Measurements from ENCODE around the gene XKR7.
A peak's percentile ranks its signal among the peaks of the same experiment; 100 is the strongest.

The XKR7 gene

DNA sequence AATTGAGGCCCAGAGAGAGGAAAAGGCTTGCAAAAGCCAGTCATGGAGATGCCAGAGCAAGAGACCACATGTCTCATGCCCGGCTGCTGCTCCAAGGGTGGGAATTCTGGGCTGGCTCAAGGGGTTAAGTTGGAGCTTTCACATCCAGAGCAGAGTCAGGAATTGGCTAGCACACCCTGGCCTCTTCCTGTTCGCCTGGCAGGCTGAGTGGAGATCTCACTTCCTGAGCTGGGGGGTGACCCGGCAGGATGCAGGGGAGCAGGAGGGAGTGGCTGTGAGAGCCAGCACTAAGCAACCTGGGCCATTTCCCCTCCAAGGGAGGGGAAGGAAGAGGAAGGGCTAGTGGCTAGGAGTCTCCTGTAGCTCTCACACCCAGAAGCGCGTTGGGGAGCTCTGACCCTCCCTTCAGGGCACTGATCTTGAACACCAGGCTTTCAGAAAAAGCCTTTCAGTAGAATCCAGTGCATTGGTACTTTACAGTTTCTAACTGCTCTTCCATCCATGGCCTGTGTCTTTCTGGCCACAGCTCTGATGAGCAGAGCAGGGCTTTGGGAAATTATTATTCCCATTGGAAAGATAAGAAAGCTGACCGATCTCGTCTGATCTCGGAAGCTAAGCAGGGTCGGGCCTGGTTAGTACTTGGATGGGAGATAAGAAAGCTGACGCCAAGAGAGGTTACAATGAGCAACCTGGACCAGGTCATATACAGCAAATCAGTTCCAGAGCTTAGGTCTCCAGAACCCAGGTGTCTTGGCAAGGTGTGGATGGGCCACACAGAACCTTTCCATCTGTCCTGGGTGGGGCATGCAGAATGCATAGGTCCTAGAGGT lies 40.1 kb downstream of the XKR7 start:
- no peak for DNase-seq
- H3K27ac ChIP-seq (ENCODE audit: insufficient read depth, low read length, poor library complexity, severe bottlenecking): no peak overlapping the region
- no peaks in the 10 kb centered on the region for H3K27me3 ChIP-seq (replicated peaks; ENCODE audit: control insufficient read depth, insufficient read depth, low read length, poor library complexity, severe bottlenecking)
- no peaks in the 10 kb centered on the region for H3K9me3 ChIP-seq (ENCODE audit: control insufficient read depth, low read length)
- H3K4me1 ChIP-seq (ENCODE audit: control insufficient read depth, insufficient read depth, low read length, poor library complexity, severe bottlenecking): no peaks in the 10 kb centered on the region
- no peaks in the 10 kb centered on the region for H3K36me3 ChIP-seq (ENCODE audit: control insufficient read depth, insufficient read depth, low read length)
- no peak overlapping the region for H3K4me3 ChIP-seq (ENCODE audit: insufficient read depth, low read depth, low read length, poor library complexity, severe bottlenecking)

DNA sequence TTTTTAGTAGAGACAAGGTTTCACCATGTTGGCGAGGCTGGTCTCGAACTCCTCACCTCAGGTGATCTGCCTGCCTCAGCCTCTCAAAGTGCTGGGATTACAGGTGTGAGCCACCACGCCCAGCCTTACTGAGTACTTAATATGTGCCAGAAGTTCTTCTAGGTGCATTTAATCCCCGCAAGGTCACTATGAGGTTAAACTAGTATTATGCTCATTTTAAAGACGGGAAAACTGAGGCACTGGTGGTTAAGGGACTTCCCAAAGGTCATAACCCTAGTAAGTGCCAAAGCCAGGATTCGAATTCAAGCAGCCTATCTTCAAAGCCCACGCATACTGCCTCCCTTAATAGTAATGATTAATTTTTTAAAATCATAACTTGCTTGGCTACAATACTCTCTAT lies 41.6 kb downstream of the XKR7 start:
- no peaks in the 10 kb centered on the region for H3K4me1 ChIP-seq (ENCODE audit: control insufficient read depth, insufficient read depth, low read length, poor library complexity, severe bottlenecking)
- no peaks in the 10 kb centered on the region for H3K36me3 ChIP-seq (ENCODE audit: control insufficient read depth, insufficient read depth, low read length)
- H3K27ac ChIP-seq (ENCODE audit: insufficient read depth, low read length, poor library complexity, severe bottlenecking): no peak overlapping the region
- H3K4me3 ChIP-seq (ENCODE audit: insufficient read depth, low read depth, low read length, poor library complexity, severe bottlenecking): no peak overlapping the region
- H3K9me3 ChIP-seq (ENCODE audit: control insufficient read depth, low read length): no peaks in the 10 kb centered on the region
- H3K27me3 ChIP-seq (replicated peaks; ENCODE audit: control insufficient read depth, insufficient read depth, low read length, poor library complexity, severe bottlenecking): no peaks in the 10 kb centered on the region
- no peak for DNase-seq

DNA sequence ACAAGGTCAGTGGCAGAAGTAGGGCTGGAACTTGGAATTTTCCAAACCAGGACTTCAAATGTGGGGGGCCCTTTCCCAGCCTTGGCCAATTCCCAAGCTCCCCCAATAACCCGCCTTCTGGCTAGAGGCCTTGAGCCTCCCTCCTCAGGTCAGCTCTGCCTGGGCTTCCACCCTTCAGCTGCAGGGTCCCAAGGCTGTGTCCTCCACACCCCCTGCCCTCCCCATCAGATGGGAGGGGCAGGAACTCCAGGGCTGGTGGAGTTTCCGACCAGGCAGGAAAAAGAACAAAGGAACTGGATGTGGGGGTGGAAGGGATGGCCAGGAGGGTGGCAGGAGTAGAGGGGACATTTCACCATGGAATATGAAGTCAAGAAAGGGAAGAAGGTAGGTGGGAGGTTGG lies 42.1 kb downstream of the XKR7 start, which contains the start of gene CCM2L:
CCM2L (plus strand) TSS at position 338 of the 400 bp plus-strand sequence; CDS start at position 355, 17 bp downstream.
- Histone ChIP-seq H3K36me3 (ENCODE audit: control insufficient read depth, insufficient read depth, low read length) (no peaks in the 10 kb centered on the region), H3K27ac (ENCODE audit: insufficient read depth, low read length, poor library complexity, severe bottlenecking) (no peak within 1 kb of the TSS), H3K9me3 (ENCODE audit: control insufficient read depth, low read length) (no peaks in the 10 kb centered on the region), H3K27me3 (replicated peaks; ENCODE audit: control insufficient read depth, insufficient read depth, low read length, poor library complexity, severe bottlenecking) (no peaks in the 10 kb centered on the region), H3K4me3 (ENCODE audit: insufficient read depth, low read depth, low read length, poor library complexity, severe bottlenecking) (no peak within 1 kb of the TSS), H3K4me1 (ENCODE audit: control insufficient read depth, insufficient read depth, low read length, poor library complexity, severe bottlenecking) (no peaks in the 10 kb centered on the region)
- DNase-seq: no peak

DNA sequence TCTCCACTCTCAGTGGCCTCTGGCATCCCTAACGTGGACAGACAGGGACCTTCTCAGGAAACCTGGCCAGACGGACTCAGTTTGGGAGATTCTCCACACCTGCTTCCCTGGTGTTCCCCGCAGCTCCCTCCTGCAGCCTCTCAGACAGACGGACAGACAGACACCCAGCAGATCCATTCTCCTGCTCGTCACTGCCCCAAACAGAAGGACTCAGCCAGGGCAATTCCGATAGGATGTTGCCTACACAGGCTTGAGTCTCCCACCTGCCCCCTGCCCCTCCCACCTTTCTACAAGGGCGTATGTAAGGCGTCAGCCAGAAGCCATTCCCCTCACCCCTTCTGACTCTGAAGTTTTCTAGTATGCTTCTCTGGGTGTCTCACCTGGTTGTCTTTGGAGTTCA lies 42.7 kb downstream of the XKR7 start:
- no peak overlapping the region for H3K4me3 ChIP-seq (ENCODE audit: insufficient read depth, low read depth, low read length, poor library complexity, severe bottlenecking)
- H3K36me3 ChIP-seq (ENCODE audit: control insufficient read depth, insufficient read depth, low read length): no peaks in the 10 kb centered on the region
- DNase-seq: no peak
- no peaks in the 10 kb centered on the region for H3K9me3 ChIP-seq (ENCODE audit: control insufficient read depth, low read length)
- no peaks in the 10 kb centered on the region for H3K4me1 ChIP-seq (ENCODE audit: control insufficient read depth, insufficient read depth, low read length, poor library complexity, severe bottlenecking)
- no peak overlapping the region for H3K27ac ChIP-seq (ENCODE audit: insufficient read depth, low read length, poor library complexity, severe bottlenecking)
- no peaks in the 10 kb centered on the region for H3K27me3 ChIP-seq (replicated peaks; ENCODE audit: control insufficient read depth, insufficient read depth, low read length, poor library complexity, severe bottlenecking)

DNA sequence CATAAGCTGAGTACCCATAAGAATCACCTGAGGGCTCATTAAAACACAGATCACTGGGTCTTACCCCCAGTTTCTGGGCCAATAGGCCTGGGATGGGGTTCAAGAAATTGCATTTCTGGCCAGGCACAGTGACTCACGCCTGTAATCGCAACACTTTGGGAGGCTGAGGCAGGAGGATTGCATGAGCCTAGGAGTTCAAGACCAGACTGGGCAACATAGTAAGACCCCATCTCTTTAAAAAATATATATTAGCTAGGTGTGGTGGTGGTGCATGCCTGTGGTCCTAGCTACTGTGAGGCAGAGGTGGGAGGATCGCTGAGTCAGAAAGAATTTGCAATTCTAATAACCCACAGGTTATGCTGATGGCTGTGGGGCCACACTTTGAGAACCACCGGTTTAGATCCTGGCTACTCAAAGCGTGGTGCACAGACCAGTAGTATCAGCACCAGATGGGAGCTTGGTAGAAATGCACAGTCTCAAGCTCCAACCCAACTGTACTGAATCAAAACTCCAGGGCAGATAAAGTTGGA lies 44.3 kb downstream of the XKR7 start:
- peaks cover 7% of the 10 kb centered on the region for H3K27me3 ChIP-seq (replicated peaks; ENCODE audit: control insufficient read depth, insufficient read depth, low read length, poor library complexity, severe bottlenecking)
- no peak for DNase-seq
- no peak overlapping the region for H3K27ac ChIP-seq (ENCODE audit: insufficient read depth, low read length, poor library complexity, severe bottlenecking)
- H3K36me3 ChIP-seq (ENCODE audit: control insufficient read depth, insufficient read depth, low read length): no peaks in the 10 kb centered on the region
- H3K4me1 ChIP-seq (ENCODE audit: control insufficient read depth, insufficient read depth, low read length, poor library complexity, severe bottlenecking): no peaks in the 10 kb centered on the region
- no peak overlapping the region for H3K4me3 ChIP-seq (ENCODE audit: insufficient read depth, low read depth, low read length, poor library complexity, severe bottlenecking)
- H3K9me3 ChIP-seq (ENCODE audit: control insufficient read depth, low read length): no peaks in the 10 kb centered on the region

DNA sequence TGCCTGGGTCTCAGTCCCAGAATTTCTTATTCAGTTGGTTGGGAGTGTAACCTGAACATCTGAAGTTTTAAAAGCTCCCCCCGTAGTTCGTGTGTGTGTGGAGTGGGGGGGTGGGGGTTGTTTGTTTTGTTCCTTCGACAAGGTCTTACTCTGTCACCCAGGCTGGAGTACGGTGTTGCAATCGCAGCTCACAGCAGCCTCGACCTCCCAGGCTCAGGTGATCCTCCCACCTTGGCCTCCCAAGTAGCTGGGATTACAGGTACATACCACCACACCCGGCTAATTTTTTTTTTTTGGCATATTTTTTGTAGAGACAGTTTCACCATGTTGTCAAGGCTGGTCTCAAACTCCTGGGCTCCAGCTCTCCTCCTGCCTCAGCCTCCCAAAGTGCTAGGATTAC lies 45.4 kb downstream of the XKR7 start:
- no peak for DNase-seq

DNA sequence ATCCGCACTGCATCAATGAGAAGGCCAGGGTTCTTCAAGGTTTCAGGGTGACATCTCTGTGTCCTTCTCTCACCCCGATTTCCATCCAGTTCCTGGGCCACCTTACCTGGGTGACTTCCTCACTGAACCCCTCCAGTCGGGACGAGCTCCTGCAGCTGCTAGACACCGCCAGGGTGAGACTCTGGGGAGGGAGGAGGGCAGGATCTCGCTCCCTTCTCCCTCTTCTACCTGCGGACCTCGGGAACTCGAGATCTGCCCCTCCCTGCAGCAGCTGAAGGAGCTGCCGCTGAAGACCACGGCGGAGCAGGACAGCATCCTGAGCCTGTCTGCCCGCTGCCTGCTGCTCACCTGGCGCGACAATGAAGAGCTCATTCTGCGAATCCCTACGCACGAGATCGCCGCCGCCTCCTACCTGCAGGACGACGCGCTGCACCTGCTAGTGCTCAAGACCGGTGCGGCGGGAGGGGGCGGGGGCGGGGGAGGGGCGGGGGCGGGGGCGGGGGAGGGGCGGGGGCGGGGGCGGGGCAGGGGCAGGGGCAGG lies 49.8 kb downstream of the XKR7 start:
- Histone ChIP-seq H3K4me1 (ENCODE audit: control insufficient read depth, insufficient read depth, low read length, poor library complexity, severe bottlenecking) (peaks cover 15% of the 10 kb centered on the region), H3K36me3 (ENCODE audit: control insufficient read depth, insufficient read depth, low read length) (no peaks in the 10 kb centered on the region), H3K9me3 (ENCODE audit: control insufficient read depth, low read length) (no peaks in the 10 kb centered on the region), H3K4me3 (ENCODE audit: insufficient read depth, low read depth, low read length, poor library complexity, severe bottlenecking) (peak overlapping the region; percentile 3), H3K27ac (ENCODE audit: insufficient read depth, low read length, poor library complexity, severe bottlenecking) (no peak overlapping the region), H3K27me3 (replicated peaks; ENCODE audit: control insufficient read depth, insufficient read depth, low read length, poor library complexity, severe bottlenecking) (peaks cover 44% of the 10 kb centered on the region)
- DNase-seq: peak in 2 of 3 donors; percentile 19 to 37

More for the DNA sequence above, 45.4 kb downstream of the XKR7 start:
- Histone ChIP-seq H3K4me1 (ENCODE audit: control insufficient read depth, insufficient read depth, low read length, poor library complexity, severe bottlenecking) (peaks cover 2% of the 10 kb centered on the region), H3K4me3 (ENCODE audit: insufficient read depth, low read depth, low read length, poor library complexity, severe bottlenecking) (no peak overlapping the region), H3K9me3 (ENCODE audit: control insufficient read depth, low read length) (no peaks in the 10 kb centered on the region), H3K27ac (ENCODE audit: insufficient read depth, low read length, poor library complexity, severe bottlenecking) (no peak overlapping the region), H3K36me3 (ENCODE audit: control insufficient read depth, insufficient read depth, low read length) (no peaks in the 10 kb centered on the region), H3K27me3 (replicated peaks; ENCODE audit: control insufficient read depth, insufficient read depth, low read length, poor library complexity, severe bottlenecking) (peaks cover 12% of the 10 kb centered on the region)

DNA sequence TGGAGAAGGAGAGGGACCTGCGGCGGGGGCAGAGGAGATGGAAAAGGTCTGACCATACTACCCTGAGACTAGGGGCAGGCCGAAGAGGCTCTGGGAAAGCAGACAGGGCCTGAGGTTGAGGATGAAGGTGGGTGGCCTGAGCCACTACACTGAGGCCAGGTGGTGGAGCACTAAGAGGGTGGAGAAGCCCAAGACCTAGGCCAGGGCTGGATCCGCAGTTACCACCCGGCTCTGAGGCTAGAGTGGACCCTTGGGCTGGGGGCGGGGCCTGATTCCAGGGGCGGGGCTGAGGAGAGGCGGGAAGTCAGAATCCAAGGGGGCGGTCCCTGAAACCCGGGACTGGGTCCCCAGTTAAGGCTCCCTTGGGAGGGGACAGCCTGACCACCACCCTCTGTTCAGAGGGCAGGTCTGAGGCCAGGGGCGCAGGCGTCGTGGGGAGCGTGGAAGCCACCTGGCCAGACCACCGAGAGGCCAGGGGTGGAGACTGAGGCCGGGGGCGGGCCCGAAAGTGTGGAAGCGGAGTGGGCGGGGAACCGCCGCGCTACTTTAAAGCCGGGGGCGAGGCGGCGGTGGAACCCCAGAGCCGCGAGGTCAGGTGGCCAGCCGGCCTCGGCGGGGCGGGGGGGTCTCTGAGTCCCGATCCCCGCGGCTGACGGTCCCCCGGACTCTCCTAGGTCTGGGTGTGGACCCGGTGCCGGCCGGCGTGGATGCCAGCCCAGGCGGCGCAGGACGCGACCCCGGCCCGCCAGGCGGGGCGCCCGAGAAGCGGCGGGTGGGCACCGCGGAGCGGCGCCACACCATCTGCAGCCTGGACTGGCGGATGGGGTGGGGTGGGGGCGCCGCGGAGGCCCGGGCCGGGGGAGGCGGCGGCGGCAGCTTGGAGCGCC lies 50.6 kb downstream of the XKR7 start:
- Histone ChIP-seq H3K27me3 (replicated peaks; ENCODE audit: control insufficient read depth, insufficient read depth, low read length, poor library complexity, severe bottlenecking) (peaks cover 44% of the 10 kb centered on the region), H3K4me1 (ENCODE audit: control insufficient read depth, insufficient read depth, low read length, poor library complexity, severe bottlenecking) (peaks cover 15% of the 10 kb centered on the region), H3K27ac (ENCODE audit: insufficient read depth, low read length, poor library complexity, severe bottlenecking) (no peak overlapping the region), H3K36me3 (ENCODE audit: control insufficient read depth, insufficient read depth, low read length) (no peaks in the 10 kb centered on the region), H3K4me3 (ENCODE audit: insufficient read depth, low read depth, low read length, poor library complexity, severe bottlenecking) (peak overlapping the region; percentile 48), H3K9me3 (ENCODE audit: control insufficient read depth, low read length) (no peaks in the 10 kb centered on the region)
- DNase-seq: peak; percentile 10 to 33 (median 21)

DNA sequence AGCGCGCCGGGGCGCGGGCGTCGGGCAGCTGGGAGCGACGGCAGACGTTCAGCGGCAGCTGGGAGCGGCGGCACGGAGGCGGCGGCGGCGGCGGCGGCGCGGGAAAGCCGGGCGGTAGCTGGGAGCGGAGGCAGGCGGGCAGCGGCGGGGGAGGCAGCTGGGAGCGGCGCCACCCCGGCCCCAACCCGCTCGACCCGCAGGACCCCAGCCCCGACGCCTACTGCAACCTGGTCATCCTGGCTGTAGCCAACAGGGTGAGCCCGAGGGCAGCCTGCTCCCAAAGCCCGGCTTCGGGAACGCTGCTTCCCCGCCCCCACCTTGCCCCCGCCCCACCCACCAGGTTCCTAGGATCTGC lies 51.2 kb downstream of the XKR7 start:
- peaks cover 15% of the 10 kb centered on the region for H3K4me1 ChIP-seq (ENCODE audit: control insufficient read depth, insufficient read depth, low read length, poor library complexity, severe bottlenecking)
- no peaks in the 10 kb centered on the region for H3K36me3 ChIP-seq (ENCODE audit: control insufficient read depth, insufficient read depth, low read length)
- H3K9me3 ChIP-seq (ENCODE audit: control insufficient read depth, low read length): no peaks in the 10 kb centered on the region
- peaks cover 44% of the 10 kb centered on the region for H3K27me3 ChIP-seq (replicated peaks; ENCODE audit: control insufficient read depth, insufficient read depth, low read length, poor library complexity, severe bottlenecking)
- H3K27ac ChIP-seq (ENCODE audit: insufficient read depth, low read length, poor library complexity, severe bottlenecking): no peak overlapping the region
- no peak for DNase-seq
- H3K4me3 ChIP-seq (ENCODE audit: insufficient read depth, low read depth, low read length, poor library complexity, severe bottlenecking): no peak overlapping the region
